Caco-2 (cell line): Measurements from ENCODE around the gene UGT8. TPM values are rescaled to one million over a fixed set of nuclear protein-coding genes. Genes with fewer than 3 reads are reported as not detected.

ENCODE experiments used
- BruUV-seq: library from RNA; stranded (reverse); fragments of 400-500 nt; replicated peaks from 2 replicates; lab custom pipeline; 2021; lab: Mats Ljungman, UMichigan
- CTCF ChIA-PET: fragments of 300-600 bp; sonication (Branson Sonifier 250); formaldehyde crosslinking; loops from one replicate; lab custom pipeline; 2022; ENCODE audit warnings: antibody characterized with exemption; lab: Charles Lee
- POLR2A ChIA-PET: fragments of 300-600 bp; sonication (Branson Sonifier 250); formaldehyde crosslinking; loops from one replicate; lab custom pipeline; 2022; ENCODE audit warnings: antibody characterized with exemption; lab: Charles Lee
- DNase-seq, 2 experiments: peaks; one replicate each; pipeline versions ENCODE4 v3.0.0 to v3.0.0-alpha.2; 2020 to 2022
- H3K27me3 ChIP-seq: replicated peaks from 2 replicates; pipeline ENCODE4 v1.6.0; 2011; ENCODE audit warnings: low read length; ENCODE audit not compliant: control insufficient read depth, insufficient read depth
- H3K36me3 ChIP-seq: 2 replicates; pipeline ENCODE4 v1.5.1; 2011; ENCODE audit warnings: low read length; ENCODE audit not compliant: control insufficient read depth, insufficient read depth
- H3K4me1 ChIP-seq: fragments of 250-450 bp; sonication (Bioruptor Pico); 2 replicates; pipeline ENCODE4 v1.5.1; 2020; ENCODE audit warnings: mild to moderate bottlenecking
- H3K4me3 ChIP-seq: 2 replicates; pipeline ENCODE4 v1.5.1; 2011; ENCODE audit warnings: low read depth, mild to moderate bottlenecking, control low read depth, low read length
- H3K9me3 ChIP-seq: fragments of 250-450 bp; sonication (Bioruptor Pico); 2 replicates; pipeline ENCODE4 v1.5.1; 2020; ENCODE audit warnings: mild to moderate bottlenecking, moderate library complexity
- H3K27ac Mint-ChIP-seq: one replicate; pipeline ENCODE4 v1.8.0; 2022; ENCODE audit warnings: mixed read lengths; ENCODE audit not compliant: unreplicated experiment
- H3K27me3 Mint-ChIP-seq: one replicate; pipeline ENCODE4 v1.8.0; 2022; ENCODE audit warnings: mixed read lengths; ENCODE audit not compliant: insufficient read depth, unreplicated experiment
- H3K36me3 Mint-ChIP-seq: one replicate; pipeline ENCODE4 v1.8.0; 2022; ENCODE audit warnings: mild to moderate bottlenecking, mixed read lengths; ENCODE audit not compliant: insufficient read depth, unreplicated experiment
- H3K4me1 Mint-ChIP-seq: one replicate; pipeline ENCODE4 v1.8.0; 2022; ENCODE audit warnings: low read depth, mixed read lengths; ENCODE audit not compliant: unreplicated experiment
- H3K4me3 Mint-ChIP-seq: one replicate; pipeline ENCODE4 v1.8.0; 2022; ENCODE audit warnings: mild to moderate bottlenecking, moderate library complexity, mixed read lengths; ENCODE audit not compliant: unreplicated experiment
- H3K9me3 Mint-ChIP-seq: one replicate; pipeline ENCODE4 v1.8.0; 2022; ENCODE audit warnings: mixed read lengths; ENCODE audit not compliant: unreplicated experiment
- intact Hi-C: fragments of 100-400 bp; cut with micrococcal nuclease; formaldehyde crosslinking; loops from one replicate; pipeline ENCODE4 v1.10.0; 2022; ENCODE audit not compliant: unreplicated experiment
- total RNA-seq: library from RNA; stranded (reverse); gene quantifications from 2 replicates; pipeline ENCODE4 v1.2.3, GENCODE V29; 2022
- TF ChIP-seq, protein P1 (sequence below), 2 experiments: fragments of 200-600 bp in 1 of 2; IDR thresholded peaks; 1 replicate in 1 of 2; 2 replicates in 1 of 2; pipeline versions ENCODE4 v1.5.1 to v1.8.0; 2011 to 2022; ENCODE audit warnings: antibody characterized with exemption in 1 of 2, control low read depth in 1 of 2, inconsistent platforms in 1 of 2, low read depth in 1 of 2, low read length in 1 of 2, mild to moderate bottlenecking in 1 of 2, moderate library complexity in 1 of 2; ENCODE audit not compliant: insufficient read depth in 1 of 2, severe bottlenecking in 1 of 2, unreplicated experiment in 1 of 2

UGT8 gene
- total RNA-seq, 1 experiment from 2014 or later: 11.9 TPM

DNA sequence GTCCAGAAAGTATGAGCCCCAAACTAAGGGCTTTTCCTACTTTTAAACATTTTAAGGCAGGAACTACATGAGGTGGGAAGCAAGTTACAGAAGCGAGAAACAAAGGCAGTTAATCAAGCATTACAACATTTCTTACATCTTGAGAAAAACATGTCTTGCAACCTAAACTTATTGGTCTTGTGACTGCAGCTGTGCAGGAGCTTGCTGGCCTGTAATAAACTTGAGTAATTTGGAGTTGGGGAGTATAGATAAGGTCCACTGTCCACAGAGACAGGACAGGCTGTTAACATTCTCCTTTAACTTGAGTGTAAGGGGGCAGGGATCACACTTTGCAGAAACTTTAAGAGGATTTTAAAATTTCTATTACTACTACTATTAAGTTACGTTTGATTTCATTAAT lies 2.7 kb upstream of the UGT8 start:
- no peak overlapping the region for H3K4me3 Mint-ChIP-seq
- H3K36me3 Mint-ChIP-seq: no peaks in the 10 kb centered on the region
- H3K27ac Mint-ChIP-seq: no peak overlapping the region
- TF ChIP-seq, protein P1, sequence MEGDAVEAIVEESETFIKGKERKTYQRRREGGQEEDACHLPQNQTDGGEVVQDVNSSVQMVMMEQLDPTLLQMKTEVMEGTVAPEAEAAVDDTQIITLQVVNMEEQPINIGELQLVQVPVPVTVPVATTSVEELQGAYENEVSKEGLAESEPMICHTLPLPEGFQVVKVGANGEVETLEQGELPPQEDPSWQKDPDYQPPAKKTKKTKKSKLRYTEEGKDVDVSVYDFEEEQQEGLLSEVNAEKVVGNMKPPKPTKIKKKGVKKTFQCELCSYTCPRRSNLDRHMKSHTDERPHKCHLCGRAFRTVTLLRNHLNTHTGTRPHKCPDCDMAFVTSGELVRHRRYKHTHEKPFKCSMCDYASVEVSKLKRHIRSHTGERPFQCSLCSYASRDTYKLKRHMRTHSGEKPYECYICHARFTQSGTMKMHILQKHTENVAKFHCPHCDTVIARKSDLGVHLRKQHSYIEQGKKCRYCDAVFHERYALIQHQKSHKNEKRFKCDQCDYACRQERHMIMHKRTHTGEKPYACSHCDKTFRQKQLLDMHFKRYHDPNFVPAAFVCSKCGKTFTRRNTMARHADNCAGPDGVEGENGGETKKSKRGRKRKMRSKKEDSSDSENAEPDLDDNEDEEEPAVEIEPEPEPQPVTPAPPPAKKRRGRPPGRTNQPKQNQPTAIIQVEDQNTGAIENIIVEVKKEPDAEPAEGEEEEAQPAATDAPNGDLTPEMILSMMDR (IDR thresholded peaks at IDR 0.05; ENCODE audit: insufficient read depth in 1 of 2, low read depth in 1 of 2, low read length in 1 of 2, severe bottlenecking in 1 of 2, unreplicated experiment in 1 of 2): no peak
- peaks cover 4% of the 10 kb centered on the region for H3K27me3 Mint-ChIP-seq
- Histone ChIP-seq H3K36me3 (no peaks in the 10 kb centered on the region), H3K27me3 (no peaks in the 10 kb centered on the region), H3K9me3 (no peaks in the 10 kb centered on the region), H3K4me1 (0 out of 2 replicates have a peak, but pooled peaks cover 3% of the 10 kb centered on the region), H3K4me3 (no peak overlapping the region)
- peaks cover 8% of the 10 kb centered on the region for H3K4me1 Mint-ChIP-seq
- ChIA-PET POLR2A (no interaction called here), CTCF (no interaction called here)
- no TSS peak for BruUV-seq
- intact Hi-C loops: no loop called here
- no peaks in the 10 kb centered on the region for H3K9me3 Mint-ChIP-seq
- no peak for DNase-seq

DNA sequence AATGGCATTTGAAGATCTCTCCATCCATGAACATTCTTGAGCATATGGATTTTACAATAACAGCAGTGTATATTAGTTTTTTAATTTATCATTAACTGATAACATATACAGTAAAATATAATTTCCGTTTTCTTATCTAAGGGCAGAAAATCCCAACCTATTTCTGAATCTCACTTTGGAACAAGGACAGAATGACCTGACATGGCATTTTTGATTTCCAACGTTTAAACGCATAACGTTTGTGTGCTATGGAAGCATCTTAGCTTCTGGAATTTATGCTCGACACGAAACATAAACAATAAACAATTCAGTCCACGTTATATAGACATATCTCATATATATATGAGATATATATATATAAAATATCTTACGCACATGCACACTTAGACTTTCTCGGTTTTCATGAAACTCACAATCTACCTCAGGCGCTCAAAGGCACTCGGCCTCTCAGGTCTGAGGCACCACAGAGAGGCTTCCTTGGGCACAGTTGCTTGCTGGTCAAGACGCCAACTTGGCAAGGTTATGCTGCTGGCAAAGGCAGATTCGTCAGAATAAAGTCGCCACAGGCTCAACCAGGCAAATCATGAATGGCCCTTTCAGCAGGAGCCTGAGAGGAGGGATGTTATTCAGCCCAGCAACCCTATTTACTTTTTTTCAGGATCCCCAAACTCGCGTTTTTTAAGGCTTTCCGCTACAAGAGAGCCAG lies 1.0 kb upstream of the UGT8 start:
- no peaks in the 10 kb centered on the region for H3K36me3 ChIP-seq
- TSS peak; percentile 25 for BruUV-seq
- no peaks in the 10 kb centered on the region for H3K36me3 Mint-ChIP-seq
- peak overlapping the region; percentile 96 for H3K4me3 Mint-ChIP-seq
- no peak overlapping the region for H3K27ac Mint-ChIP-seq
- H3K9me3 ChIP-seq: no peaks in the 10 kb centered on the region
- CTCF ChIA-PET: interaction anchor here (0.5 kb wide), 1 partner anchor 34 kb away, joined by 3 read pairs; no protein-coding TSS in a partner anchor
- peak overlapping the region; percentile 77 for H3K4me3 ChIP-seq
- intact Hi-C loops: loop anchor here (1.0 to 2.0 kb wide), 3 partner anchors 15 to 57 kb away; no protein-coding TSS in a partner anchor
- H3K27me3 ChIP-seq: no peaks in the 10 kb centered on the region
- DNase-seq: no peak
- peaks cover 8% of the 10 kb centered on the region for H3K4me1 Mint-ChIP-seq
- 0 out of 2 replicates have a peak, but pooled peaks cover 3% of the 10 kb centered on the region for H3K4me1 ChIP-seq
- H3K27me3 Mint-ChIP-seq: peaks cover 4% of the 10 kb centered on the region
- no peaks in the 10 kb centered on the region for H3K9me3 Mint-ChIP-seq
- POLR2A ChIA-PET: interaction anchor here (1.0 kb wide), 1 partner anchor 36 kb away, joined by 3 read pairs; no protein-coding TSS in a partner anchor
- TF ChIP-seq, protein P1 (IDR thresholded peaks at IDR 0.05; ENCODE audit: insufficient read depth in 1 of 2, low read depth in 1 of 2, low read length in 1 of 2, severe bottlenecking in 1 of 2, unreplicated experiment in 1 of 2): no peak

DNA sequence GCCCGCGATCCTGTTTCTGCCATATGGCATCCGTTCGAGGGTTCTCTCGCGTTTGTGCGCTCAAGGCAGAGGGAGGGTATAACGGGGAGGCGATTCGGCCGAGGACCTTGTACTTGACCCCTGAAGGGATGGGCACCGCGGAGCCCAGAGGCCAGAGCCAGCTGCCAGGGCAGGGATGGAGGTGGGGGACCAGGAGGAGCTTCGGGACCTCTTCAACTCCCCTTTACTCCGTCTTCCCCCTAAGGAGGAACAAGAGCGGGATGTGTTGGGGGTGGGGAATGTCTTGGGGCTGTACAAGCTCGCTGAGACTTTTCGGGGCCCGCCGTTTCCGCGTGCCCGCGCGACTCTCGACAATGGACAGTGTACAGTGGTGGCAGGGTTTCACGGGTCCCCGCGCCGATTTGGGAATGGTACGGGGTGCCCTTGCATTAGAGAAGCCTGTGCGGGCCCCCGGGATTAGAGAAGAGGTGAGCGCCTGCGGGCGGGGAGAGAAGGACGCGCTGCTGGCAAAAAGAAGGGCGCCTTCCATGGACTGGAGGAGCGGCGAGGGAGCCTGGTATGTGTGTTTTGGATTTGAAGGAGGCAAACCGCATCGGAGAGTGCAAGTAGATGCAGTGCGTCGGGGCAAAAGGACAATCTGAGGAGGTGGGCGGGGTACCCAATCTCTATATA lies 760 bp downstream of the UGT8 start:
- no peaks in the 10 kb centered on the region for H3K9me3 Mint-ChIP-seq
- H3K27me3 ChIP-seq: no peaks in the 10 kb centered on the region
- H3K36me3 ChIP-seq: no peaks in the 10 kb centered on the region
- H3K27me3 Mint-ChIP-seq: peaks cover 4% of the 10 kb centered on the region
- no TSS peak for BruUV-seq
- H3K4me1 Mint-ChIP-seq: peaks cover 8% of the 10 kb centered on the region
- ChIA-PET CTCF (no interaction called here), POLR2A (interaction anchor here (1.0 kb wide), 1 partner anchor 46 kb away, joined by 3 read pairs; no protein-coding TSS in a partner anchor)
- H3K4me1 ChIP-seq: 0 out of 2 replicates have a peak, but pooled peaks cover 3% of the 10 kb centered on the region
- H3K36me3 Mint-ChIP-seq: no peaks in the 10 kb centered on the region
- H3K4me3 ChIP-seq: peak overlapping the region; percentile 77
- TF ChIP-seq, protein P1 (IDR thresholded peaks at IDR 0.05; ENCODE audit: insufficient read depth in 1 of 2, low read depth in 1 of 2, low read length in 1 of 2, severe bottlenecking in 1 of 2, unreplicated experiment in 1 of 2): no peak
- H3K9me3 ChIP-seq: no peaks in the 10 kb centered on the region
- peak overlapping the region; percentile 52 for H3K27ac Mint-ChIP-seq
- DNase-seq: peak; percentile 38 to 42
- intact Hi-C loops: loop anchor here (1.0 to 2.0 kb wide), 3 partner anchors 16 to 55 kb away; no protein-coding TSS in a partner anchor
- H3K4me3 Mint-ChIP-seq: peak overlapping the region; percentile 96
